Common myeloid progenitor, CD34-positive (primary cell): ENCODE results near the gene RBP3.

ENCODE experiments used
- CTCF ChIA-PET: fragments of 350-600 bp; sonication (Branson Sonifier 250); formaldehyde crosslinking; loops from one replicate; lab custom pipeline; 2021; ENCODE audit warnings: antibody characterized with exemption; lab: Charles Lee
- POLR2A ChIA-PET: fragments of 350-600 bp; sonication (Branson Sonifier 250); formaldehyde crosslinking; loops from one replicate; lab custom pipeline; 2021; ENCODE audit warnings: antibody characterized with exemption; lab: Charles Lee
- DNase-seq, 3 donors: peaks; one replicate each; pipeline versions ENCODE4 v3.0.0 to v3.0.0-alpha.2; 2013
- H3K27ac ChIP-seq, 2 experiments: 1 replicate in 1 of 2; 2 replicates in 1 of 2; pipeline ENCODE4 v1.7.0; 2013; ENCODE audit warnings: inconsistent platforms in 2 of 2, low read length in 2 of 2, mild to moderate bottlenecking in 2 of 2, low read depth in 1 of 2, moderate library complexity in 1 of 2; ENCODE audit not compliant: severe bottlenecking in 2 of 2, insufficient read depth in 1 of 2, poor library complexity in 1 of 2
- H3K27me3 ChIP-seq, 5 experiments: replicated peaks in 2 of 5; 1 replicate in 3 of 5; 2 replicates in 2 of 5; pipeline versions ENCODE4 v1.6.1 to v1.7.0; 2013; ENCODE audit warnings: low read length in 4 of 5, mild to moderate bottlenecking in 2 of 5, moderate library complexity in 2 of 5, inconsistent platforms in 1 of 5; ENCODE audit not compliant: insufficient read depth in 5 of 5, control insufficient read depth in 4 of 5
- H3K36me3 ChIP-seq, 4 experiments: 1 replicate in 2 of 4; 2 replicates in 2 of 4; pipeline versions ENCODE4 v1.6.1 to v1.7.0; 2013; ENCODE audit warnings: low read length in 3 of 4, control low read depth in 1 of 4, mild to moderate bottlenecking in 1 of 4; ENCODE audit not compliant: control insufficient read depth in 4 of 4, insufficient read depth in 4 of 4
- H3K4me1 ChIP-seq, 4 experiments: 1 replicate in 3 of 4; 2 replicates in 1 of 4; pipeline versions ENCODE4 v1.6.1 to v1.7.1; 2013; ENCODE audit warnings: low read length in 3 of 4, mild to moderate bottlenecking in 3 of 4, control low read depth in 1 of 4, inconsistent platforms in 1 of 4, moderate library complexity in 1 of 4; ENCODE audit not compliant: control insufficient read depth in 4 of 4, insufficient read depth in 4 of 4; ENCODE audit errors: control extremely low read depth in 1 of 4
- H3K4me3 ChIP-seq, 7 experiments: 1 replicate in 4 of 7; 2 replicates in 3 of 7; pipeline versions ENCODE4 v1.5.1 to v1.7.0; 2013; ENCODE audit warnings: mild to moderate bottlenecking in 7 of 7, low read length in 6 of 7, moderate library complexity in 6 of 7, inconsistent platforms in 2 of 7, low read depth in 2 of 7, control low read depth in 1 of 7; ENCODE audit not compliant: insufficient read depth in 4 of 7, control insufficient read depth in 1 of 7; ENCODE audit errors: extremely low read depth in 1 of 7
- H3K9me3 ChIP-seq, 5 experiments: 1 replicate in 4 of 5; 2 replicates in 1 of 5; pipeline versions ENCODE4 v1.6.1 to v1.7.1; 2013; ENCODE audit warnings: low read length in 4 of 5, mild to moderate bottlenecking in 2 of 5, inconsistent platforms in 1 of 5, low read depth in 1 of 5, moderate library complexity in 1 of 5; ENCODE audit not compliant: control insufficient read depth in 4 of 5, insufficient read depth in 2 of 5; ENCODE audit errors: control extremely low read depth in 1 of 5
- WGBS: methylation state at CpG from one replicate; pipeline ENCODE4 v1.1.5; 2013; ENCODE audit not compliant: insufficient coverage; 5-methylcytosine and 5-hydroxymethylcytosine counted together

Gene RBP3

DNA sequence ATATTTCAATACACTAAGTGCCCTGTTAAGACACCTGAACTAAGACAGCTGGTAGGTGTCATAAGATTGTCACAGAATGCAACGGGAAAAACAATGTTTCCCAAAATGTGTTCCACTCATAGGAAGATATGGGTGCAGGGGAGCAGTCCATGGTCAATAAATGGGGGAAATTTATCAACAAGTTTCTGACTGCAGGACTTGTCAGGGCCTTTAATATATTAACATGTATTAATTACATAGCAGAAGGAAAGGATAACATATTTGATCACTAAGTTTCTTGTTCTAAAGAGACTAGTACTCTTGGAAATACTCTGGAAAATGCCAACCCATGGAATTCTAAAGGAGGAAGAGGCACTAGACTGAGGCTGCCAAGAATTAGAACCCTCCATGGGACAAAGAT is 6.7 kb downstream of the RBP3 start:
- DNase-seq = no peak
- Histone ChIP-seq H3K4me3 (no peak overlapping the region), H3K27ac (no peak overlapping the region), H3K36me3 (no peaks in the 10 kb centered on the region), H3K4me1 (no peaks in the 10 kb centered on the region), H3K9me3 (no peaks in the 10 kb centered on the region), H3K27me3 (no peaks in the 10 kb centered on the region)
- CTCF ChIA-PET = no interaction called here
- POLR2A ChIA-PET = no interaction called here
- WGBS = 100% methylated on average over 1 of the region's 1 CpG

GRCh38 chr10:47356708-47357107 is 8.5 kb downstream of the RBP3 start:
- CTCF ChIA-PET = interaction anchor here (1.3 to 2.7 kb wide), 3 partner anchors 12 to 18 kb away, joined by 3 to 9 read pairs (median 3); no protein-coding TSS in a partner anchor
- WGBS = 100% methylated on average over 5 of the region's 5 CpGs
- no peak for DNase-seq

DNA sequence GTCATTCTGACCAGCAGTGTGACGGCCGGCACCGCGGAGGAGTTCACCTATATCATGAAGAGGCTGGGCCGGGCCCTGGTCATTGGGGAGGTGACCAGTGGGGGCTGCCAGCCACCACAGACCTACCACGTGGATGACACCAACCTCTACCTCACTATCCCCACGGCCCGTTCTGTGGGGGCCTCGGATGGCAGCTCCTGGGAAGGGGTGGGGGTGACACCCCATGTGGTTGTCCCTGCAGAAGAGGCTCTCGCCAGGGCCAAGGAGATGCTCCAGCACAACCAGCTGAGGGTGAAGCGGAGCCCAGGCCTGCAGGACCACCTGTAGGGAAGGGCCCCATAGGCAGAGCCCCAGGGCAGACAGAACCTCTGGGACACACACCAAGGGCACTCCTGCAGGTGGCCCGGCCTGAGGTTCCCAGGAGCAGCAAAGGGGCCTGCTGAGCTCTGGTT is 9.0 kb downstream of the RBP3 start:
- Histone ChIP-seq H3K36me3 (no peaks in the 10 kb centered on the region), H3K4me1 (no peaks in the 10 kb centered on the region), H3K27me3 (no peaks in the 10 kb centered on the region), H3K9me3 (no peaks in the 10 kb centered on the region), H3K4me3 (no peak overlapping the region), H3K27ac (no peak overlapping the region)
- DNase-seq = no peak
- CTCF ChIA-PET = interaction anchor here (0.6 to 2.7 kb wide), 3 partner anchors 15 to 42 kb away, joined by 3 to 9 read pairs (median 4); no protein-coding TSS in a partner anchor
- POLR2A ChIA-PET = no interaction called here
- WGBS = 98% methylated on average over 8 of the region's 12 CpGs

More at GRCh38 chr10:47356708-47357107, 8.5 kb downstream of the RBP3 start:
- Histone ChIP-seq H3K4me1 (no peaks in the 10 kb centered on the region), H3K36me3 (no peaks in the 10 kb centered on the region), H3K9me3 (no peaks in the 10 kb centered on the region), H3K4me3 (no peak overlapping the region), H3K27ac (no peak overlapping the region), H3K27me3 (no peaks in the 10 kb centered on the region)
- POLR2A ChIA-PET = no interaction called here

DNA sequence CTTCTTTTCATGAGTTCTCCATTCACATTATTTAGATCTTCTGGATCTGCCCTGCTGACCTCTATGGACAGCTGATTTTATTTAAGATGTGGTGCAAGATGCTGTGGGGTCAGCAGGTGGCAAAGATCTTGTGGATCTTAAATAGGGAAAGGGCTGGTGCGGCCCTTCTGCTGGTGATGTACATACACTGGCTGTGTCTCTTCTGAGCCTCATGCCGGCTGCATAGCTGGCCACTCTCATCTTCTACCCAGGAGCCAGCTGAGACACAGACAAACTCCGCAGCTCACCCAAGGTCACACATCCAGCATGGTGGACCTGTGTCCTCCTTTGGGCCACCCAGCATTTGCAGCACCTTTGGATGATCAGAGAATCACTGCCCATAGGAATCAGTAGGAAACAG is 9.7 kb downstream of the RBP3 start:
- Histone ChIP-seq H3K27me3 (no peaks in the 10 kb centered on the region), H3K4me1 (no peaks in the 10 kb centered on the region), H3K27ac (no peak overlapping the region), H3K4me3 (no peak overlapping the region), H3K36me3 (no peaks in the 10 kb centered on the region), H3K9me3 (no peaks in the 10 kb centered on the region)
- ChIA-PET CTCF (interaction anchor here (1.4 to 2.7 kb wide), 2 partner anchors 14 to 17 kb away, joined by 3 to 9 read pairs; no protein-coding TSS in a partner anchor), POLR2A (no interaction called here)
- DNase-seq = no peak
- 100% methylated on average over 2 of the region's 3 CpGs for WGBS

DNA sequence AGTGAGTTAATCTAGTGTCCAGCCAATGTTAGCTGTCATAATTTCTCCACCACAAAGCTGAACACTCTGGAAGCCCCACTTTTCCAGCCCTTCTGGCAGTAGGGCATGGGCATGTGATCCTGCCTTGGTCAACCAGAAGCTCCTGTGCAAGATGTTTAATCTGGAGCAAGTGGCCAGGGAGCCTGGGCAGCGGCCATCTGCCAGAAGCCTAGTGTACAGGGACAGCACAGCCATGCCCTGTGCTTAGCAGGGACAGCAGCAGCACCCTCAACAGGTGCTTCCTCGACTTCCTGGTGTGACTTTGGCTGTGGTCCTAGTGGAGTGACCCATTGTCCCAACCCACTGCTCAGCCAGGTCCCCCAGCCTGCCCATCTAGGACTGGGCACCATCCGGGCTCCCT is 10.3 kb downstream of the RBP3 start:
- H3K9me3 ChIP-seq = no peaks in the 10 kb centered on the region
- H3K27ac ChIP-seq = no peak overlapping the region
- H3K4me3 ChIP-seq = no peak overlapping the region
- no peaks in the 10 kb centered on the region for H3K27me3 ChIP-seq
- 100% methylated on average over 2 of the region's 3 CpGs for WGBS
- no peak for DNase-seq
- no peaks in the 10 kb centered on the region for H3K36me3 ChIP-seq
- ChIA-PET CTCF (interaction anchor here (1.2 to 2.7 kb wide), 4 partner anchors 13 to 311 kb away, joined by 3 to 9 read pairs (median 5); no protein-coding TSS in a partner anchor), POLR2A (no interaction called here)
- H3K4me1 ChIP-seq = no peaks in the 10 kb centered on the region

- Histone ChIP-seq H3K9me3 (no peaks in the 10 kb centered on the region), H3K36me3 (no peaks in the 10 kb centered on the region), H3K27me3 (no peaks in the 10 kb centered on the region), H3K4me3 (no peak overlapping the region), H3K4me1 (no peaks in the 10 kb centered on the region), H3K27ac (no peak overlapping the region)
- ChIA-PET CTCF (interaction anchor here (1.1 to 2.7 kb wide), 5 partner anchors 10 to 333 kb away, joined by 3 to 9 read pairs (median 5); no protein-coding TSS in a partner anchor), POLR2A (no interaction called here)
- DNase-seq = no peak
- 100% methylated on average over 1 of the region's 2 CpGs for WGBS
These were observed 10.9 kb downstream of the RBP3 start for GRCh38 chr10:47359101-47359500.

GRCh38 chr10:47359626-47360418 is 11.7 kb downstream of the RBP3 start:
- Histone ChIP-seq H3K27ac (no peak overlapping the region), H3K36me3 (no peaks in the 10 kb centered on the region), H3K4me1 (no peaks in the 10 kb centered on the region), H3K4me3 (no peak overlapping the region), H3K27me3 (no peaks in the 10 kb centered on the region), H3K9me3 (no peaks in the 10 kb centered on the region)
- 82% methylated on average over 2 of the region's 4 CpGs for WGBS
- DNase-seq = no peak
- POLR2A ChIA-PET = no interaction called here
- CTCF ChIA-PET = interaction anchor here (0.6 to 2.7 kb wide), 10 partner anchors 9 to 334 kb away, joined by 3 to 9 read pairs (median 4); partner anchors contain the start of gene RBP3
